RPMI8226 (cell line): ENCODE results near the gene RIOK2.
"Not testable (repeated sequence)": the region's sequence is repeated elsewhere in the genome, so short reads cannot be mapped to it uniquely, and the experiment has no call there.

Source experiments
- DNase-seq: peaks from one replicate; pipeline ENCODE4 v3.0.0-alpha.2; 2015

The RIOK2 gene

DNA sequence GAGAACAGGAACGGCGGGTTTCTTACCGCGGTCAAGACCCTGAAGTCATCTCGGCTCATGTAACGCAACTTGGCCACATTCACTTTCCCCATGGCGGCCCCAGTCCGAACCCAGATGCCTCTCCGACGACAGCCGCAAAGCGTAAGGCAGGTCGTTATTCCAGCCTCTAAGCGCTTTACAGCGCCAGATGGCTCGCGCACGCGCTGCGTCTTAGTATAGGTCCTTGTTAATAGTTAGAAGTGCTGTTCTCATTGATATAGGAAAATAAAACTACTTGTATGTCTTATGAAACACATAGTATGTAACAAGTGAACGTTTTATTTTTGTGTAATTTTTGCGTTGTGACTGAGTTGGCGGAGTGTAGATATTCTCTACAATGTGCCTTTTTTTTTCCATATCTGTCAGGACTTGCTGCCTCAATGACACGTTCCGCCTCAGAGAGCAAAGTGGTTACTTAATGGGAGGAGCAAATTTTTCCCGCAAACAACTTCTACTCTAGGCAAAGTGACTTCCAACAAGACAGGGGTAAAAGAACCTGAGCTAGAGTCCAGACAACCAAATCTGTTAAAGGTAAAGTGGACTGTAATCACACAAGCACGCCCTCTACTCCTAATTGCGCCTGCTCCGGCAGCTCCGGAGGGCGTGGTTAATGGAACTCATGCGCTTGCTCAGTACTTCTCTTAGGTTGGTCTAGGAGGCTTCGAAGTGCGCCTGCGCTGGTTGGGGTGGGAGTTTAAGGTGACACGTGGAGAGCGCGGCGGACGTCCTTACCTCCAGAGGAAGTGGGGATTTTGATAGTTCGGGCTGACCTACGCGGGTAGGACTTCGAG lies at the start of gene RIOK2:
TSS of gene RIOK2 (minus strand) at position 148 of the 830 bp plus-strand sequence. CDS start at position 92, 56 bp downstream.
- DNase-seq: peak; percentile 99

DNA sequence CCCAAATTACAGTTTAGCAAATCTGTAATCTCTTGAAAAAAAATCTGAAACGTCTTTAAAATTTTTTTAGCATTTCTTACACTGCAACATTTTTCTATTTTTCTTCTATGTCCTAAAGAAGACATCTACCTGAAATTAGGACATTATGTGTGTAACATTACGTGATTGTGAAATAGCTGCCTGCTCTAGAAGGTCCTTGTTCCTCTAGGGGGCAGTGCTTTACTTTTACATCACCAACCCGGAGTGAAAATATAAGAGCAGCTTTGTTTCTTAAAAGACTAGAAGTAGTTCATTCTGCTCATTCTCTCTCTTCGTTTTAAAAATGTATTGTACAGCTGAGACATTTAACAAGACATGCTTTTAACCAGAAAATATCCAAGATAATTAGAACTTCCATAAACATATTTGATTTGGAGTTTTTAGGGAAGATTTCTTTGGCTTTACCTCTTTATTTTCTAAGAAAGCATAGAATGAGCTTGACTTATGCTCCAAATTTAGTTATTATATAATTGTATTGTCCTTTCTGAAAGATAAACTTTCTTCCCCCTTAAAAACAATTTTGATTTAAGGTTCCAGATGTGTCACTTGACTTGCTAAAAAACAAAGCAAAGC lies 48.1 kb upstream of the RIOK2 start:
- peak; percentile 67 for DNase-seq

DNA sequence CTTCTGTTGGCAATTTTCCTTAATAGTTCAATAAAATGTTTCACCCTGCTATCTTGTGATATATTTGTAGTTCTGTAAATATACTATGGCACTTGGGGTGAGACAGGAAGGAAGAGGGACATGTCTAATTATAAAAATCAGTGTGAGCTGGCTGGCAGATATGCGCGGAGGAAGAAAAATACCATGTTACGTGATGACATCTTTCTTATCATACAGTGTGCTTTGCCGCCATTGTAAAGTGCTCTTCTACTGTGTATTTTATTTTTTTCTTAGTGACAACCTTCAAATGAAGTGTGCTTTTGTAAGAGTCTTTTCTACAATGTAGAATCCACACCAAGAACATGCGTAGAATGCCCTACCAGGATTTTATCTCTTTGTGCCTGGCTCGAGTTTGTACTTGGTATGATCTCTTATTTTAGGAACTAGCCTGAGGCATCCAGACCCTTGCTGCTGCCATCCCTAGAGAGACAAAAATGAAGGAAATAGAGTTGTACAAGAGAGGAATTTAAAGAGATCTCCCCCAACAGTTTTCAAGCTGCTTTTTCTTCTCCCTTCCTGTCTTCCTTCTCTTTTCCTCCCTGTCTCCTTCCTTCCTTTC lies 46.7 kb upstream of the RIOK2 start:
- DNase-seq: no peak

GRCh38 chr5:97229196-97229595 lies 46.1 kb upstream of the RIOK2 start:
- DNase-seq: no peak

- DNase-seq: no peak
Measured at GRCh38 chr5:97225222-97225621, 42.2 kb upstream of the RIOK2 start.

GRCh38 chr5:97224112-97224750 lies 41.2 kb upstream of the RIOK2 start:
- DNase-seq: no peak

- no peak for DNase-seq
Measured at GRCh38 chr5:97223596-97223995, 40.5 kb upstream of the RIOK2 start.

- no peak for DNase-seq
Measured at GRCh38 chr5:97209343-97209742, 26.3 kb upstream of the RIOK2 start.

GRCh38 chr5:97208714-97209113 lies 25.7 kb upstream of the RIOK2 start:
- no peak for DNase-seq

DNA sequence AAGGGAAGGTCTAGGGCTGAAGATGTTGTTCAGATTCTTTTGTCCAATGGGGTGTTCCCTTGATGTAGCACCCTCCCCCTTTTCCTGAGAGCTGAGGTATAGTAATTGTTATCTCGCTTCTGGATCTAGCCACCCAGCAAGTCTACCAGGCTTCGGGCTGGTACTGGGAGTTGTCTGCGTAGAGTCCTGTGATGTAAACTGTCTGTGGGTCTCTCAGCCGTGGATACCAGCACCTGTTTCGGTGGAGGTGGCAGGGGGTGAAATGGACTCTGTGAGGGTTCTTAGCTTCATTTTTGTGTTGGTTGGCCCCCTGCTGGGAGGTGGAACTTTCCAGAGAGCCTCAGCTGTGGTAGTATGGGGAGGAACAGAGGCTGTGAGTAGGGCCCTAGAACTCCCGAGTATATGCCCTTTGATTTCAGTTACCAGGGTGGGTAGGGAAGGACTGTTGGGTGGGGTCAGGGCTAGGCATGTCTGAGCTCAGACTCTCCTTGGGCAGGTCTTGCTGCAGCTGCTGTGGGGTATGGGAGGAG lies 25.2 kb upstream of the RIOK2 start:
- no peak for DNase-seq

DNA sequence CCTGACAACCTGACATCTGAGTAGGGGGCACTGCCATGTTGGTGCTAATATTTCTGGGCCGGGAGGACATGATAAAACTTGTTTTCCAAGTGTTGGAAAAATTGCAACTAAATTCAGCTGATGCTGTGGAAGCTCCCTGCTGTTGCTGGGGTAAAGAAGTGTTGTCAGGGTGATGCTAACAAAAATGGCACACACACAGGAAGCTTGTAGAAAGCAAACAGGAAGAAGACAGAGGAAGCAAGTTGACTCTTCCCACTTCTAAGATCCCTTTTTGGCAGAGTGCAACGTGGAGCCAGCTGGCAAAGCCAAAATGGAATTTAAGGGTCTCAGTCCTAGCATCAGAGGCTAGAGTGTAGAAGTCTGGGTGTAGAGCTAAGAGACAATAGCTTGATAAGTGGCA lies 11.3 kb upstream of the RIOK2 start:
- DNase-seq: no peak

GRCh38 chr5:97193355-97193688 lies 10.3 kb upstream of the RIOK2 start:
- no peak for DNase-seq

DNA sequence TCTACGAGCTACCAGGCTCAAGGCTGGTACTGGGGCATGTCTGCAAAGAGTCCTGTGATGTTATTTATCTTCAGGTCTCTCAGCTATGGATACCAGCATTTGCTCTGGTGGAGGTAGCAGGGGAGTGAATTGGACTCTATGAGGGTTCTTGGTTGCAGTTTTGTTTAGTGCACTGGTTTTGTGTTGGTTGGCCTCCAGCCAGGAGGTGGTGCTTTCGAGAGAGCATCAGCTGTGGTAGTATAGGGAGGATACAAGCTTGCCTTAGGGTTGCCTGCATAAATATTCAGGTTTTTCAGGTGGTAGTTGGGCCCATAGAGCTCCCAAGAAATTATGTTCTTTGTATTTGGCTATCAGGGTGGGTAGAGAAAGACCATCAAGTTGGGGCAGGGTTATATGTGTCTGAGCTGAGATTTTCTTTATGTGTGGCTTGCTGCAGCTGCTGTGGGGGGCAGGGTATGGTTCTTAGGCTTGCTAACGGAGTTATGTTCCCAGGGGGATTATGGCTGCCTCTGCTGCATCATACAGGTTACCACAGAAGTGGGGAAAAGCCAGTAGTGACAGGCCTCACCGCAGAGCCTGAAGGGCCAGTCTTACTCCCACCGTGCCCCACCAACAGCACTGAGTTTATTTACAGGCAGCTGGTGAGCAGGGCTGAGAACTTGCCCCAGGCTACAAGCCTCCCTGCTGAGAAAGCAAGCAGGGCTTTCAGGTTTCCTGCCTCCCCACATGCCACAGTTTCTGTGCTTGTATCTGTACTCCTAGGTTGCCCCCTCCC lies 9.7 kb upstream of the RIOK2 start:
- peak; percentile 65 for DNase-seq

DNA sequence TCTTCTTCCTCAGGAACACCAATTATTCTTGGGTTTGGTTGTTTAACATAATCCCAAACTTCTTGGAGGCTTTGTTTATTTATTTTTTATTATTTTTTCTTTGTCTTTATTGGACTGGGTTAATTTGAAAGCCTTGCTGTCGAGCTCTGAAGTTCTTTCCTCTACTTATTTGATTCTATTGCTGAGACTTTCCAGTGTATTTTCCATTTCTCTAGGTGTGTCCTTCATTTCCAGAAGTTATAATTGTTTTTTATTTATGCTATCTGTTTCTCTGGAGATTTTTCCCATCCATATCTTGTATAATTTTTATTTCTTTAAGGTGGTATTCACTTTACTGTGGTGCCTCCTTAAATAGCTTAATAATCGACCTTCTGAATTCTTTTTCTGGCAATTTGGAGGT lies 8.8 kb upstream of the RIOK2 start:
- no peak for DNase-seq

- DNase-seq: not testable (repeated sequence)
Measured at GRCh38 chr5:97189523-97189922, 6.5 kb upstream of the RIOK2 start.

GRCh38 chr5:97183930-97184213 lies 825 bp upstream of the RIOK2 start:
- DNase-seq: no peak

DNA sequence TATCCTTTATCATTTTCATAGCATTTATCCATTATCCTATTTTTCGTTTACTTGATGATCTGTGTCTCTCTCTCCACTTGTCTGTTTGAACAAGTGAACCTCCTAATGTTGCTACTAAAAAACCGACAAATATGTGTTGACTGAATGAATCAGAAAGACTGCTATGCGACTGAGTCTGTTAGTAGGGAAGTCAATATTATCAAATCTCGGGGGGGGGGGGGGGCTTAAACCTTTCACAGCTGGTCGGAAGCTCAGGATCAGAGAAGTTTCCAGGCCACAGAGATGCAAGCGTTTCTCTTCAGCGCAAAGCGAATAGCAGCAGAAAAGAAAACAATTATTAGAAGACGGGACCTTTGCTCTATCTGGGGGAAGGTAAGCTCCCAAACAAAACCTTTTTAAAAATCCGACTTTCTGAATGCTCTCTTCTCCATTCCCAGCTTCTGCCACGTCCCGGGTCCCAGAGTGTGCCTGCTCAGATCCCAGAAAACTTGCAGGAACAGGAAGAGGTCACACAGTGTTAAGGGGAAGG lies 412 bp downstream of the RIOK2 start:
- DNase-seq: no peak

DNA sequence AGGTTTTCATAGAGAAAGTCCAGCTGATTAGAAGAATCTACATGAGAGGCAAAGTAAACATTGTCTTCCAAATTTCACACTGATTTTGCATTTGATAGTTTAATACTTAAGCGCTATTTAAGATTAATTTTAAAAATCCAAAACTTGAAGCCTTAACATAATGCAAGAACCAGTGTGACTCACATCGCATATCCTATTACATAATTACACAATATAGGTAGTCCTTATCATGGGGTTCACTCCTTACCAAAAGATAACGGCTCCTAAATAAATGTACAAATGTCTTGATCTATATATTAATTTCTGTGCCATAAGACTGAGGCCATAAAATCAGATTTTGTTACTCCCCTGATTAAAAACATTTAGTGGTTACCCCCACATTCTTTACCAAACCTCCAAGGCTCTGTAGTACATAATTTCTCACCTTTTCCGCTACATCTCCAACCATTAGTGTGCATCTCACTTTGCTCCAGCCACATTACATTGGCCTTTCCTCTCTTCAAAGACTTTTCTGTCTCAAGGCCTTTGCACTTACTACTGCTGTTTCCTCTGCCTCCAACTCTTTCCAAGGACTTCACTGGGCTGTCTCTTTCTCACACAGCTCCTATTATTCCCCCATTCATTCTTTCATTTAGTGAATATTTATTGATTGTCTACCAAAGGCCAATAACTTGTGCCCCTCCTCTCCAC lies 1.0 kb downstream of the RIOK2 start:
- no peak for DNase-seq

GRCh38 chr5:97179457-97179856 lies 3.6 kb downstream of the RIOK2 start:
- not testable (repeated sequence) for DNase-seq

DNA sequence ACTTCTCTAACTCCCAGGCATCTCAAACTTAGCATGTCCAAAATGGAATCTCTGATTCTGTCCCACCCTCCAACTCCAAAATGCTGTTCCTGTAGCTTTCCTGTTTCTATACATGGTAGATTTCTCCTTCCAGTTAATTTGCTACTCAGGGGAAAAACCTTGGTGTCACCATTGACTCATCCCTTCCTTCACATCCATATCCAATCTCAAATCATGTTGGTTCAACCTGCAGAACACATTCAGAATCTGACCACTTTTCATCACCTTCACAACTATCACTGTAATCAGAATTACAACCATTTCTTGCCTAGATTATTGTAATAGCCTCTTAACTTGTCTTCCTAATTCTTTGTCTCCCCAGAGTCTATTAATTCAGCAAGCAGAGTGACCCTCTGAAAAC lies 10.8 kb downstream of the RIOK2 start:
- no peak for DNase-seq

DNA sequence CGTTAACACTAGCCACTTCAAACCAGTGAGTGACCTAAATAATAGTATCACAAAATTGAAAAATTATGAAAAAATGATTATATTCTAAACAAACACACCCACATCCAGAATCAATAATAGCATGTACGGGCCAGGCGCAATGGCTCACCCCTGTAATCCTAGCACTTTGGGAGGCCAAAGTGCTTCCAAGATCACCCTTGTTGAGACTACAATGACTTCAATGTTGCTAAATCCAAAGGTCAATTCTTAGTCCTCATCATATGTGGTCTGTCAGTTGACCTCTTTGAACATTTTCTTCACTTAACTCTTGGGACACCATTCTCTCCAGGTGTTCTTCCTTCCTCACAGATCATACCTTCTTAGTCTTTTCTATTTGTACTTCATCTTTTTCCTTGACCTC lies 11.3 kb downstream of the RIOK2 start:
- DNase-seq: no peak

DNA sequence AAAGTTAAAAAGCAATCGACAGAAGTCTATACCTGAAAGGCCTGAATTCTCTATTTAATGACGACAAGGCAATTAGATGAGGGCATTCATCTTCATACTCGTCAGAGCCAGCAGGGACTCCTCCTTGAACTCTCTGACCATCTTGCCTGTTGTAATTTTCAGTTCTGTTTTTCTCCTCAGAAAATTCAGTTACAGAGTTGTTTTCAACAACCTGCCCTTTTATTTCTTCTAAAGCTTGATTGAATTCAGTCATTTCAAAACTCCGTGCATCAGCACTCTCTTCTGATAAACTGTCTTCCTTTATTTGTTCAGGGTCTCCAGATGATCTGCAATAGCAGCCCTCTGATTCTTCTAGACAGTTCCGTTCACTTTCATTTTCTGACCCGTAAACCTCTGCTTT lies 15.6 kb downstream of the RIOK2 start:
- peak; percentile 31 for DNase-seq
